UCSD-AML1 (cell line): ENCODE data around the gene DNAJB7.
A peak's percentile ranks its signal among the peaks of the same experiment; 100 is the strongest.
"Not testable (repeated sequence)": the region's sequence is repeated elsewhere in the genome, so short reads cannot be mapped to it uniquely, and the experiment has no call there.

ENCODE experiments used
- DNase-seq: peaks from one replicate; lab custom pipeline; 2025; ENCODE audit not compliant: unreplicated experiment; lab: John Stamatoyannopoulos, UW

Gene DNAJB7

GRCh38 chr22:40862013-40862412 is at the start of gene DNAJB7:
Gene DNAJB7, minus strand, starts transcription at chr22:40862113. Its CDS starts 119 bp downstream, at chr22:40861994.
- DNase-seq, result no peak

DNA sequence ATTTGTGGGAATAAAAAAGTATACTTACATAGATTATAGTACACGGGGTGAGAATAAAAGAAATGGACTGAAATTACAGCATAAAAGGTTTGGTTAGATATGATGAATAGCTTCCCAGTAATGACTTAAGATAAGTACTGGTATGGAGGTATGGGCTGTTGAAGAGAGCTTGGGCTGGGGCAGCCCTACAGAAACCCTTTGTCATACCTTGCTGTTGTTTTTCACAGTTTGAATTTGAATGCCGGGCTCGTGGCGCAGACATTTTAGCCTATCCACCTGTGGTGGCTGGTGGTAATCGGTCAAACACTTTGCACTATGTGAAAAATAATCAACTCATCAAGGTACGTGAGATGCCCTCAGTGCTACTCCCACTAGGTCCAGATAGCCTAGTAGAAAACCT is 47.0 kb upstream of the DNAJB7 start:
- DNase-seq, result no peak

DNA sequence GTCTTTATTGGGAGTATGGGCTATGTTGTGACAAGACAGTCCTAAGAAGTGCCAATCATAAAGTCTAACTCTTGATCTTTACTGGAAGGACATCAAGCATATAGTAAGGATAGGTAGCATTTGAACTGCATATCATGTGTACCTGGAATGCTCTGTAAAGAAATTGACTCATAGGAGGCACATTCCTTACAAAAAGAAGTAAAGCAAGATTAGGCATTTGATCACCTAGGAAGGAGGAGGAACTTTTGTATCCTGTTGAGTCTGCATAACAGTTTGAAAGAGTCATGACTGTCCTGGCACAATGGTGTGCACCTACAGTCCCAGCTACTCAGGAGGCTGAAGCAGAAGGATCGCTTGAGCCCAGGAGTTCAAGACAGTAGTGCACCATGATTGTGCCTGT is 42.2 kb upstream of the DNAJB7 start:
- no peak for DNase-seq

GRCh38 chr22:40898850-40899357 is 37.0 kb upstream of the DNAJB7 start:
- no peak for DNase-seq

GRCh38 chr22:40894417-40894816 is 32.5 kb upstream of the DNAJB7 start:
- DNase-seq, result no peak

GRCh38 chr22:40890881-40891280 is 29.0 kb upstream of the DNAJB7 start:
- no peak for DNase-seq

GRCh38 chr22:40889116-40889515 is 27.2 kb upstream of the DNAJB7 start:
- no peak for DNase-seq

- DNase-seq, result no peak
Observed at GRCh38 chr22:40878922-40879321, 17.0 kb upstream of the DNAJB7 start.

- no peak for DNase-seq
Observed at GRCh38 chr22:40877488-40877887, 15.6 kb upstream of the DNAJB7 start.

GRCh38 chr22:40876907-40877306 is 15.0 kb upstream of the DNAJB7 start:
- no peak for DNase-seq

GRCh38 chr22:40875111-40875510 is 13.2 kb upstream of the DNAJB7 start:
- DNase-seq, result no peak

- DNase-seq, result no peak
Observed at GRCh38 chr22:40874016-40874415, 12.1 kb upstream of the DNAJB7 start.

GRCh38 chr22:40868379-40868778 is 6.5 kb upstream of the DNAJB7 start:
- not testable (repeated sequence) for DNase-seq

DNA sequence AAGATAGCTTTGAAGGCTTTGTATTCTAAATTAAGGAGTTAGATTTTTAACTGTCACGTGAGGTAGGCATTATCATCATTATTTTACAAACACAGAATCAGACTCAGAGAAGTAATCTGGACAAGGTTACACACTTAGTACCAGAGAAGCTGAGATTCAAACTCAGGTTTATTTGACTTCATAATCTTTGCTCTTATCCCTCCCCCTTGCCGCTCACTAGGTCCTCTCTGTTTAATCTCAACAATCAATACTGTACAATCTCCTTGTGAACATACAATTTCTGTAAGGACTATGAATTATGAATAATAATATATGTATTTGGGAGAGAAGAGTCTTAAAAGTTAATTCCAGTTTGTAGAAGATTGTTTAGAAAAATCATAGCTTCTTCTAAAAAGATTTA is 5.2 kb upstream of the DNAJB7 start:
- DNase-seq, result no peak

- no peak for DNase-seq
Observed at GRCh38 chr22:40862537-40862936, 624 bp upstream of the DNAJB7 start.

DNA sequence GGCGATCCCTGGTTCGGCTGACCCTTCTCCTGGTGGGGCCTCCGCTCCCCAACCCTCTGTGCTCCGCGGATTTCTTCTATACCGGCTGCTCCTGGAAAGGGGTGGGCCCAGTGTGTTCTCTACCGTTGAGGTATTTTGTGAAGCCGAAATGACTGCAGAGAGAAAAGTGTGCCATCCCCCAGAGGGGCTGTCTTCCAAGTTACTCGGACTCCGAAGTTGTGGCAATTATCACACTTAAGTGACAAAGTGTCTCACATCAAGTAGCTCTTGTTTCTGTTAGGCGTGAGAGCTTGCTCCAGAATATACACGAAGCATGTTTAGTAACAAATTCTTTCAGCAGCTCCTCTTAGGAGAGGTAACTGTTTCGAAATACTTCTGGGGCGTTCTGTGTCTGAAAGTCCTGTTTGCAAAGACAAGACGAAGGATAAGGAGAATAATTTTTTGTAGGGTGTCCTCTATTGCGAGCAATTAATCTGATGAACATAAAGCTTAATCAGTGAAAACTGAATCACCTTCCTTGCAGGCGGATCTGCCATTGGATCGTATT is 4.5 kb downstream of the DNAJB7 start:
- DNase-seq, result no peak

GRCh38 chr22:40856513-40857308 is 5.2 kb downstream of the DNAJB7 start, which contains the start of the genes ST13 and XPNPEP3:
Gene ST13, minus strand, starts transcription at chr22:40856639. Its CDS starts 99 bp downstream, at chr22:40856540.
Gene XPNPEP3, plus strand, starts transcription at chr22:40857148. Its CDS starts 34 bp downstream, at chr22:40857182.
- peak; percentile 97 for DNase-seq

- DNase-seq, result peak; percentile 60
Observed at GRCh38 chr22:40855979-40856512, 5.9 kb downstream of the DNAJB7 start.

DNA sequence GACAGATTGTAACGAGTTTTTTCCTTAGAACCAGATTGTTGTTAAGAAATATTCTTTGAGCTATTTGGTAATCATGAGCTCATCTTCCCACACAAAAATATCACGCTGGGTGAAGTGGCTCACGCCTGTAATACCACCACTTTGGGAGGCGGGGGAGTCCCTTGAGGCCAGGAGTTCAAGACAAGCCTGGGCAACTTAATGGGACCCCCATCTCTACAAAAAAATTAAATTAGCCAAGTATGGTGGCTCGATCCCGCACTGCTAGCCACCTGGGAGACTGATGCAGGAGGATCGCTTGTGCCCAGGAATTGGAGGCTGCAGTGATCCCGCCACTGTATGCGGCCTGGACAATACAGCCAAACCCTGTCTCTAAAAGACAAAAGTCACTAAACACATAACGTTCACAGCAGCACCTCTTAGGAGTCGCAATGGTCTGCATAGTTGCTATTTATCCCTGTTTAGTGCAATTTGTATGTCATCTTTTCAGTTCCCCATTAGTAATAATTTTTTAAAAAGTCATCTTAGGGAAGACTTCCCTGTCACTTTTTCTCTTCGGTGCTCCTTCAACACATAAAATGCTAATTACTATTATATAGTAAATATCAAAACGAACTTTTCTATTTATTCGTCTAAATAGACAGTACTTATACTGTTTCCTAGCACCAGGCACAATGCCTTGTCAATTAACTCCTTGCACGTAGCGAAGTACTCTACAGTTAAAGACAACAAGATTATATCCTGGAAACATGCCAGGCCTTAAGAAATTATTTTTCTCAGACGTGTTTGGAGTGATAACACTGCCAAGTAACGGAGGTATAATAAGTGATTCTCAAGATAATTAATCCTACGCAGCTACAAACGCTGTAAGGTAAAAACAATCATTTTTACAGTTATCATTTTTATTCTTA is 6.6 kb downstream of the DNAJB7 start:
- no peak for DNase-seq

DNA sequence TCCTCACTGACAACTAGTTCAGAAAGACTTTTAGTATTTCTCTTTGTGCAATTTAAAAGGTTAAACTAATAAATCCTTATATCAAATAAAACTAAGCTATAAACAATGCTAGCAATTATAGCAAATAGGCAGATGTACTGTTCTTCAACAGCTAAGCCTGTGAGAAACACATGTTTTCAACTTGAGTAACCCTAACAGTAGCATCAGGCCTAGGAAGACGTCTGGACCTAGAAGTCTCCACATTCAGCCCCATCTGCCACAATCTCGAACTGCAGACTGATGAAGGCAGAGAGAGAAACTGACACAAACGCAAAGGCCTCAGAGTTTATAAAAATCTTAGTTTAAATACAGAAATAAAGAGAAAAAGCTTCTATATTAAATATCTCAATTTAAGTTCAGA is 8.0 kb downstream of the DNAJB7 start:
- DNase-seq, result no peak

GRCh38 chr22:40853333-40853732 is 8.6 kb downstream of the DNAJB7 start:
- DNase-seq, result no peak
